DMS153 treated with DMSO at 0.1 percent for 48 hours (cell line): ENCODE data around the gene IGSF21.

Experiments
- DNase-seq: peaks from one replicate; lab custom pipeline; 2025; ENCODE audit not compliant: unreplicated experiment; lab: John Stamatoyannopoulos, UW

Gene IGSF21

DNA sequence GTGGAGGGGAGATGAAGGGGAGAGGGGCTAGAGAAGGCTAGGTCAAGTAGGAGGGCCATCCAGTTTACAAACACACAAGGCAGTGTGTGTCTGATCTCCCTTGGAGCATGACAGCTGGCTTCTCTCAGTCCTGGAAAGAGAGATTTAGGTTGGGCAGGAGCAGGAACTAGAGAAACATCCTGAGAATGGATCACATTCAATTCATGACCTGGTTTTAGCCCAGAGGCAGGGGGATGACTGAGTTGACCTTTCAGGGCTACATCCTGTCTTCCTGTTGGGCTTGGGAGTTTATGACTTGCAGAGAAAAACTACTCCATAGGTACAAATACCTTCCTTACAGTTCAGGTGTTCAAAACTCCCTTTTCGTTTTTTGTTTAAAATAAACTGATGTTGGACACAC lies 97.0 kb downstream of the IGSF21 start:
- DNase-seq: no peak

DNA sequence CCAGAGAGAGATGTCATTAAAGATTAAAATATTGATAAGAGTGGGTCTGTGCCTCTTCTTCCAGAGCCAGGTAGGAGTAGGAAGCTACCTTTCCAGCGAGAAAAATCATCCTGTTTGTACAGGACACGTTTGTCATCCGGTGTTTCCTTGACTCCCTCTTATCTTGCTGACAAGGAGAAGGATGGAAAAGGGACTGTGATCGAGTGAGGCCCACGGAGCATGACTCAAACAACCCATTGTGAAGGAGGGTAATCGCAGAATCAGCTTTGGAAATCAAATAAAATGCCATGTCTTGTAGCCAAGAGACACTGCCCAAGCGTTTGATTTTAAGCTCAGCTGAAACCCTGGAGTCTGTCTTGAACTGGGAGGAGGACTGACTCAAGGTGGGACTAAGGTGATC lies 97.7 kb downstream of the IGSF21 start:
- DNase-seq: no peak

DNA sequence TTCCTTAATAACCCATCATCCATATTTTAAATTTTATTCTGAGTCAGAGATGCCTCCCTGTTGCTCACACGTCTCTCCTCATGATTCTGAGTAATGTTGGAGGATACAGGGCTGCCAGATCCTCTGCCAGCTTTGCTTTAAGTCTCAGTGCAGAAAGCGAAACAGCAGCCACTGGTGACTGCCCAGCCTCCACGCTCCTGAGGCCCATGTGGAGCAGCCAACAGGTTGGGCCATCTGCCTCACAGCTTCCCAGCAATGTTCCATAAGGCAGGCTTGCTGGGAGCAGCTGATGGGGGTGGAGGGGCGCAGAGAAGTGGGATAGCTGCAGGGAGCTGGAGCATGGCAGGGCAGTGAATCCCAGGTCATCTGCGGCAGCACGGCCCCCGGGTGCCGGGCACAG lies 104.2 kb downstream of the IGSF21 start:
- DNase-seq: no peak

GRCh38 chr1:18217398-18218043 lies 109.9 kb downstream of the IGSF21 start:
- DNase-seq: no peak

GRCh38 chr1:18229625-18230024 lies 122.0 kb downstream of the IGSF21 start:
- DNase-seq: no peak

DNA sequence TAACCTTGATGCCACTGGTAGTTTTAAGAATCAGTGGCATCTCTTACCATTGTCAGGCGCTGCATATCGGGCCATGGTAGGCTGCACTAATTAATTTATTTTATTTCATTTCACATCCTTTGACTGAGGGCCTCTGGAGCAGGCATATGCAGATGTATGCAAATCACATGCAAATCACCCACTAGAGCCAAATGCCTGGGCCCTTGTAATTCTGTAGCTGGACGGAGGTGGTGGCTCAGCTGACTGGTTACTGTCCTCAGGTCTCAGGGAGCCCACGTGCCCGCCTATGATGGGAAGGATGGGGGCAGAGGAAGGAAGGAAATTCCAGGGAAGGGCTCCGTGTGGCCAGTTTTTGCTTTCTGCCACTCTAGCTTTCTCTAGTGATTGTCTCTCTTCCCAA lies 122.7 kb downstream of the IGSF21 start:
- DNase-seq: no peak

GRCh38 chr1:18230840-18231239 lies 123.2 kb downstream of the IGSF21 start:
- DNase-seq: no peak

DNA sequence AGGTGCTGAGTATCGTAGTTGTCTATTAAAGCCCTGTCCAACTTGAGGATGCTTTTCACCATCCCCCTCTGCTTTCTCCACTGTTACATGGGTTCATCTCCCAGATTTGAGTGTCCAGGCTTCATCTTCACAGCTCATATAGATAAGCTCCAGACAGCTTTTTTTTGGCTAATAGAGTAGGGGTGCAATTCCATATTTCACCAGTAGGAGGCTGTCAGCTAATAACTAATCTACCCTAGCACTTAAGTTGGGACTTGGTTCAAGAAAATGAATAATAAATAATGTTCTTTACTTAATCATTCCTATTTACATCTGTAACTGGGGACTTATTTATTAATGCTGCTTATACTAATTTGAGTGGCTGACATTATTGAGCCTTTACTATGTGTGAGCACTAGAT lies 124.5 kb downstream of the IGSF21 start:
- no peak for DNase-seq

GRCh38 chr1:18233176-18233864 lies 125.7 kb downstream of the IGSF21 start:
- DNase-seq: no peak

DNA sequence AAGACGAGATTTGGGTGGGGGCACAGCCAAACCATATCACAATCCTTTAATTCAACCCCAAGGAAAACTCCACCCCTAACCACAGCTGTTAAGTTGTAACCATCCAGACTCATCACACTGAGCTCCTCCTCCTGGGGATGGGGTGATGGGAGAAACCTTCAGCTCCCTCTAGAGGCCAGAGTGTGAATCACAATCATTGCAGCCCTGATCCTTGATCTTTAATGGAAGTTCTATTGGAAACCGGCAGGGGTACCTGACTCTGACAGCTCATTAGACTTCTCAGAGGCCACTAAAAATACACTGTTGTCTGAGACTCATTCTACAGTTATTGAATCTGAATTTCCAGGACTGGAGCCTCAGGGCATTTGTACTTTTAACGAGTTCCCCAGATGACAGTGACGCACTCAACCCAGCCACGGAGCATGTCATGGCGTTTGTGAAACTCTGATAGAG lies 127.2 kb downstream of the IGSF21 start:
- peak; percentile 43 for DNase-seq

DNA sequence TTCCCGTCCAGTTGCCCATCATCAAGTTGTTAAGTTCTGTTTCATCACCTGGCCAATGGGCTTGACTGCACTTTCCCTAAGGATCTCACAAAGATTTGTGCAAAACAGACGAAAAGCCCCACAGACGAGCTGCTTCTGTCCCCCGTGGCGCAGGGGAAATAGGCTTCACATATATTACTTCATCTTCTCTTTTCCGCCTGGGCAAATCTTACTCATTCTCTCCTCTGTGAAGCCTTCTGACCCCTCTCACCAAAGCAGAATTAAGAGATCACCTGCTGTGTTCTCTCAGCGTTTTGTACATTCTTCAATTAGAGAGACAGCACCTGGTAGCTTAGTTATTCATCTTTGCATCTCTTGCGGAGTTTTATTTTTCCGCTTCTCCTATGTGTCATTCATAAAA lies 129.8 kb downstream of the IGSF21 start:
- no peak for DNase-seq

DNA sequence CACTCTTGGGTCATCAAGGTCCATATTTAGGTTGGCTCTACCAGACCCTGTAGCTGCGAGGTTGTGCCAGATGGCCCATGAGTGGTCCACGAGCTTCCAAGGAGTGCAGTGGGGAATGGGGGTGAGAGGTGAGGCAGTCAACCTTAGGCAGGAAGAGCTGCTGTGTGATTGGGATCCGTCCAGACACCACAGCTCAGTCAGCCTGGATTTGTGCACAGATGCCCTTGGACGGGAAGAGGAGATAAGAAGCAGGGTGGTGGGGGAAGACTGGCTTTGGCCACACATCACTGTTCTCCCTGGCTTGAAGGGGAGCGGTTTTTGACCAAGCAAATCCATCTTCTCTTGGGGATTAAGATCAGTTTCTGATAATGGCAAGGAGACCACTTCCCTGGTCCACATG lies 130.6 kb downstream of the IGSF21 start:
- no peak for DNase-seq

GRCh38 chr1:18239671-18240070 lies 132.1 kb downstream of the IGSF21 start:
- no peak for DNase-seq

- DNase-seq: no peak
Observed at GRCh38 chr1:18240906-18241305, 133.3 kb downstream of the IGSF21 start.

DNA sequence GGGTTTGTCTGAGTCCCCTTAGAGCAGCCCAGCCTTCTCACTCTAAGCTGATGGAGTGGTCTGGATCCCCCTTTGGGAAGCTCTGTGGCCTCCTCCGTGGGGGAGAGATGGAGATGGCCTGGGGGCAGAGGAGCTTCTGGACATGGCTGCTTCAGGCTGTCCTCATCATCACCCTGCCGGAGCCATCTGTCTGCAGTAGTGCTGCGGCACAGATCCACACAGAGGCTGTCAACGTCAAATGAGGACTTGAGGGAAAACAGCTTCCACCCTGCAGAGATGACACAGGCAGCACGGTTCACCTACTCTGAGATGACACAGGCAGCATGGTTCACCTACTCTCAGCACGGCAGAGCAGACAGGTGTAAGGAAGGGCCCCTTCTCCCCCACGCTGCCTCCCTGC lies 134.3 kb downstream of the IGSF21 start:
- DNase-seq: no peak

DNA sequence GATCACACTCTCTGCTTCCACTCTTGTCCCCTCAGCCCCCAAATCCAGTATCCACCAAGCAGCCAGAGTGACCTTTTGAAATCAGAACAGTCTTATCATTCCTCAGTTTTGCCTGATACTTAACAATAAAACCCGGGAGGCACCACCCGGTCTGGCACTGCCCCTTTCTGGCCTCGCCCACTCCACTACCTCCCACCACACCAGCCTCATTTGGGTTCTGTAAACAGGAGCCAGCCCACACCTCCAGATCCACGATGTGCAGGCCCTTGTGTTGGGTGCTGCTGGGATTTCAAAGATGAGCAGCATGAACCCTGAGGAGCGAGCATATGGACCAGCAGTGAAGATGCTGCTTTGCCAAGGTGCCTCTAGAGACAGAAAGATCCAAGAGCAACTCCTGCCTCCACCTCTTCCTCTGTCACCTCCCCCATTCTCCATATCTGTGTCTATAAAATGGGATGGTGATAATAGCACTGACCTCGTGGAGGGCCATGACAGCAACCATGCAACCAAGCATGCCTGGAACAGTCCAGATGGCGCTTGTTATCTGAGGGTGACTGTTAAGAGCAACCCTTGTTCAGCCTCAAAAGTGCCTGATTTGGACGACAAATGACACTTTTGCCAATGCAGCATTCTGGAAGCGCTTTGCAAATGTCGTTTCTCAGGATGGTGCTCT lies 136.0 kb downstream of the IGSF21 start:
- no peak for DNase-seq

GRCh38 chr1:18244762-18245161 lies 137.2 kb downstream of the IGSF21 start:
- no peak for DNase-seq

DNA sequence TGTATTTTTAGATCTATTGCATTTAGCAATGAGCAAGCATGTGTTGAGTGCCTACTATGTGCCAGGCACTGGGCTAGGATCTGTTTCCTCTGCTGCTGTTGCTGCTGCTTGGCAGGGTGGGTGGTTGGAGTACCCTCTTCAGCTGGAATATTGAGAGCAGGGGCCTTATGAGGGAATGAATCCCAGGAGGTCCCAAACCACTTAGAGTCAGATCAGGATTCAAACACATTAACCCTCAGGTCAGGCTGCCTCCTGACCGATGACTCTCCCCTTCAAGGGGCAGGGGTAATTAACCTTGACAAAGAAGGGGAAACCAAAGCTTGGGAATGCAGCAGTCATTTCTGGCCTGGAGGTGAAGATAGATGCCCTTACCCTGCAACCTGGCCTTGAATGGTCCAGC lies 138.0 kb downstream of the IGSF21 start:
- DNase-seq: no peak

GRCh38 chr1:18246543-18246942 lies 138.9 kb downstream of the IGSF21 start:
- DNase-seq: no peak

- DNase-seq: no peak
Observed at GRCh38 chr1:18247151-18247550, 139.6 kb downstream of the IGSF21 start.

DNA sequence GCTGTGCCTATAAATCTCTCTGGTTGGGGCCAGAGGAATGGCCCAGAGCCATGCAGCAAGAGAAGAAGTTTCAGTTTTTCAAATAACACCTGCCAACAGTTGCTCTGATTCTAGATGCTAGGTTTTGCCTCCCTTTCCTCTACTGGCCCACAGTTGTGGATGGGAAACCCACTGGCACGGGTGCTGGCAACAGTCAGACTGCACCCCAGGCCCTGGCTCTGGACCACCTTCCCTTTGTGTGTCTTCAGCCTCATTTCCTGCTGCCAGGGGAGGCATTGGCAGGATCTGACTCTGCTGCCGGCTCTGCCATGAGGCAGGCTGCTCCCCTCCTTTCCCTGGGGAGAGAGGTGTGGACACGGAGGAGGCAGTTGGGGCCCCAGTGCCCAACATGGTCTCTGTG lies 142.0 kb downstream of the IGSF21 start:
- no peak for DNase-seq

GRCh38 chr1:18253093-18253492 lies 145.5 kb downstream of the IGSF21 start:
- DNase-seq: peak; percentile 19
